ENCODE results near the gene OR5B21. TPM values are rescaled to one million over a fixed set of nuclear protein-coding genes. Genes with fewer than 3 reads are reported as not detected.

Gene OR5B21
- total and polyA plus RNA-seq, 2 donors (not counting 1 experiment from before 2014, with no cell fraction given) = not detected

GRCh38 chr11:58502004-58502403 lies 5.9 kb downstream of the OR5B21 start:
- Histone ChIP-seq H3K79me2 (ENCODE audit: control insufficient read depth, insufficient read depth, low read length) (no peaks in the 10 kb centered on the region), H3K9ac (ENCODE audit: insufficient read depth, low read length) (no peak overlapping the region), H3K27ac (ENCODE audit: insufficient read depth, low read length) (no peak overlapping the region), H3K27me3 (ENCODE audit: control insufficient read depth, insufficient read depth, low read length) (no peaks in the 10 kb centered on the region), H2AFZ (ENCODE audit: low read length) (no peak overlapping the region), H3K9me3 (ENCODE audit: control insufficient read depth, insufficient read depth, low read depth, low read length) (no peaks in the 10 kb centered on the region), H3K4me1 (ENCODE audit: control insufficient read depth, extremely low read depth, insufficient read depth, low read length) (no peaks in the 10 kb centered on the region), H3K36me3 (ENCODE audit: control insufficient read depth, insufficient read depth, low read length) (no peaks in the 10 kb centered on the region), H3K4me2 (ENCODE audit: extremely low read depth, insufficient read depth, low read length) (no peak overlapping the region), H3K4me3 (replicated peaks in 1 of 4; ENCODE audit: control extremely low read depth in 1 of 4, insufficient read depth in 1 of 4, low read depth in 3 of 4, low read length in 4 of 4) (no peak overlapping the region), H4K20me1 (ENCODE audit: control insufficient read depth, extremely low read depth, insufficient read depth, low read length) (no peaks in the 10 kb centered on the region)
- DNase-seq (ENCODE audit: low read depth in 2 of 2) = no peak
- TF ChIP-seq, protein P1, sequence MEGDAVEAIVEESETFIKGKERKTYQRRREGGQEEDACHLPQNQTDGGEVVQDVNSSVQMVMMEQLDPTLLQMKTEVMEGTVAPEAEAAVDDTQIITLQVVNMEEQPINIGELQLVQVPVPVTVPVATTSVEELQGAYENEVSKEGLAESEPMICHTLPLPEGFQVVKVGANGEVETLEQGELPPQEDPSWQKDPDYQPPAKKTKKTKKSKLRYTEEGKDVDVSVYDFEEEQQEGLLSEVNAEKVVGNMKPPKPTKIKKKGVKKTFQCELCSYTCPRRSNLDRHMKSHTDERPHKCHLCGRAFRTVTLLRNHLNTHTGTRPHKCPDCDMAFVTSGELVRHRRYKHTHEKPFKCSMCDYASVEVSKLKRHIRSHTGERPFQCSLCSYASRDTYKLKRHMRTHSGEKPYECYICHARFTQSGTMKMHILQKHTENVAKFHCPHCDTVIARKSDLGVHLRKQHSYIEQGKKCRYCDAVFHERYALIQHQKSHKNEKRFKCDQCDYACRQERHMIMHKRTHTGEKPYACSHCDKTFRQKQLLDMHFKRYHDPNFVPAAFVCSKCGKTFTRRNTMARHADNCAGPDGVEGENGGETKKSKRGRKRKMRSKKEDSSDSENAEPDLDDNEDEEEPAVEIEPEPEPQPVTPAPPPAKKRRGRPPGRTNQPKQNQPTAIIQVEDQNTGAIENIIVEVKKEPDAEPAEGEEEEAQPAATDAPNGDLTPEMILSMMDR (conservative IDR thresholded peaks at IDR 0.05 in 1 of 2, IDR thresholded peaks at IDR 0.05 in 1 of 2; ENCODE audit: low read depth in 1 of 2, low read length in 2 of 2) = no peak
- no peak for TF ChIP-seq EZH2 (IDR thresholded peaks at IDR 0.05; ENCODE audit: low read length, missing control alignments)

DNA sequence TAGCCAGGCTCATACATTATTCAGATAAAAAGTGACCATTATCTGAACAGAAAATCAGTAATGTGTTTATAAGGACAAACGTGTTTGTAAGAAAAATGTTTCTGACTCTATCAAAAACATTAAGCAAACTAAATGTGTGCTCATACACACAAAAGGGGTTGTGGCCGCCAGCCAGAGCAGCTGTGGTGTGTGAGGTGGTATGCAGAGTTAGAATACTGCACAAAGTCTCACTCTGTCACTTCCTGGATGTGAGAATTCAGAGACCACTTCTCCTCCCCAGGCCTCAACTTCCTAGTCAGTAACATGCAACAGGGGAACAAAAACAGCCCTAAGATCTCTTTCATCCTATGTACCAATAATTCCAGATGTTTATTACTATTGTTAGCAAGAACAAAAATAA lies 9.4 kb downstream of the OR5B21 start:
- no peak overlapping the region for H2AFZ ChIP-seq (ENCODE audit: low read length)
- peak in 1 of 2 donors; percentile 16 for DNase-seq (ENCODE audit: low read depth in 2 of 2)
- no peaks in the 10 kb centered on the region for H4K20me1 ChIP-seq (ENCODE audit: control insufficient read depth, extremely low read depth, insufficient read depth, low read length)
- H3K4me2 ChIP-seq (ENCODE audit: extremely low read depth, insufficient read depth, low read length) = no peak overlapping the region
- peaks cover 9% of the 10 kb centered on the region for H3K4me1 ChIP-seq (ENCODE audit: control insufficient read depth, extremely low read depth, insufficient read depth, low read length)
- H3K36me3 ChIP-seq (ENCODE audit: control insufficient read depth, insufficient read depth, low read length) = no peaks in the 10 kb centered on the region
- no peak overlapping the region for H3K27ac ChIP-seq (ENCODE audit: insufficient read depth, low read length)
- no peak for TF ChIP-seq EZH2 (IDR thresholded peaks at IDR 0.05; ENCODE audit: low read length, missing control alignments)
- no peaks in the 10 kb centered on the region for H3K79me2 ChIP-seq (ENCODE audit: control insufficient read depth, insufficient read depth, low read length)
- H3K4me3 ChIP-seq (replicated peaks in 1 of 4; ENCODE audit: control extremely low read depth in 1 of 4, insufficient read depth in 1 of 4, low read depth in 3 of 4, low read length in 4 of 4) = no peak overlapping the region
- no peak overlapping the region for H3K9ac ChIP-seq (ENCODE audit: insufficient read depth, low read length)
- H3K27me3 ChIP-seq (ENCODE audit: control insufficient read depth, insufficient read depth, low read length) = no peaks in the 10 kb centered on the region
- H3K9me3 ChIP-seq (ENCODE audit: control insufficient read depth, insufficient read depth, low read depth, low read length) = no peaks in the 10 kb centered on the region

DNA sequence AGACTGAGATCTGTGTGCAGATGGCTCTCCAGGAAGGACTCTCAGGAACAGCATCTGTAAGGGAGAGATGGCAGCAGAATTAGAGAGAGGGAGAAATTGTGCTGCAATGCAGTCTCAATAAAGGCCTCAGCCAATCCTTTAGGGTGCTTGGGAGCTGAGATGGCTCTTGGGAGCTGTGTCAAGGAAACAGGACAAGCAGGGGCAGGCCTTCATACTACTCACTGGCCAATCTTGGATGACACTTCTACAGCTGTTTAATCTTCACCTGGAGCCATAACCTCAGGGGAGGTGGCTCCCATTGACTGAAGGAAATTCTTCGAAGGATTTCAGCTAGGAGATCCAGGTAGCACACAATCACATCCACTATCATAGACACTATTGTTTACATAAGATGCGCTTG lies 10.0 kb downstream of the OR5B21 start:
- H3K36me3 ChIP-seq (ENCODE audit: control insufficient read depth, insufficient read depth, low read length) = no peaks in the 10 kb centered on the region
- no peaks in the 10 kb centered on the region for H3K27me3 ChIP-seq (ENCODE audit: control insufficient read depth, insufficient read depth, low read length)
- no peak overlapping the region for H3K4me3 ChIP-seq (replicated peaks in 1 of 4; ENCODE audit: control extremely low read depth in 1 of 4, insufficient read depth in 1 of 4, low read depth in 3 of 4, low read length in 4 of 4)
- no peak for DNase-seq (ENCODE audit: low read depth in 2 of 2)
- no peaks in the 10 kb centered on the region for H4K20me1 ChIP-seq (ENCODE audit: control insufficient read depth, extremely low read depth, insufficient read depth, low read length)
- H3K79me2 ChIP-seq (ENCODE audit: control insufficient read depth, insufficient read depth, low read length) = no peaks in the 10 kb centered on the region
- H3K27ac ChIP-seq (ENCODE audit: insufficient read depth, low read length) = no peak overlapping the region
- no peak for TF ChIP-seq EZH2 (IDR thresholded peaks at IDR 0.05; ENCODE audit: low read length, missing control alignments)
- TF ChIP-seq, protein P1 (conservative IDR thresholded peaks at IDR 0.05 in 1 of 2, IDR thresholded peaks at IDR 0.05 in 1 of 2; ENCODE audit: low read depth in 1 of 2, low read length in 2 of 2) = no peak
- H3K4me2 ChIP-seq (ENCODE audit: extremely low read depth, insufficient read depth, low read length) = no peak overlapping the region
- H2AFZ ChIP-seq (ENCODE audit: low read length) = no peak overlapping the region
- no peak overlapping the region for H3K9ac ChIP-seq (ENCODE audit: insufficient read depth, low read length)
- H3K9me3 ChIP-seq (ENCODE audit: control insufficient read depth, insufficient read depth, low read depth, low read length) = no peaks in the 10 kb centered on the region
- H3K4me1 ChIP-seq (ENCODE audit: control insufficient read depth, extremely low read depth, insufficient read depth, low read length) = peaks cover 9% of the 10 kb centered on the region

Data from fibroblast of lung (primary cell).